H9 (cell line): ENCODE data around the gene ZBED1. TPM values are rescaled to one million over a fixed set of nuclear protein-coding genes. Genes with fewer than 3 reads are reported as not detected.

ENCODE experiments used
- DNase-seq: peaks from one replicate; pipeline ENCODE4 v3.0.0-alpha.2; 2017
- H2AFZ ChIP-seq: one replicate; pipeline ENCODE4 v1.6.1; 2013; ENCODE audit warnings: mild to moderate bottlenecking, low read length, control low read depth, moderate library complexity
- H2AK5ac ChIP-seq: 2 replicates; pipeline ENCODE4 v1.6.1; 2013; ENCODE audit warnings: low read length, control low read depth, mixed read lengths; ENCODE audit not compliant: insufficient read length
- H2BK120ac ChIP-seq: one replicate; pipeline ENCODE4 v1.6.1; 2013; ENCODE audit warnings: low read depth, mild to moderate bottlenecking, low read length, control low read depth, inconsistent platforms; ENCODE audit not compliant: poor library complexity, severe bottlenecking
- H2BK12ac ChIP-seq: 2 replicates; pipeline ENCODE4 v1.6.1; 2013; ENCODE audit warnings: low read length, control low read depth, mixed read lengths, low read depth; ENCODE audit not compliant: insufficient read length
- H2BK15ac ChIP-seq: 2 replicates; pipeline ENCODE4 v1.6.1; 2013; ENCODE audit warnings: low read depth, low read length, control low read depth
- H2BK20ac ChIP-seq: one replicate; pipeline ENCODE4 v1.6.1; 2013; ENCODE audit warnings: low read depth, mild to moderate bottlenecking, low read length, control low read depth, inconsistent platforms; ENCODE audit not compliant: poor library complexity, severe bottlenecking
- H2BK5ac ChIP-seq: 2 replicates; pipeline ENCODE4 v1.6.1; 2013; ENCODE audit warnings: low read length, control low read depth, mixed read lengths; ENCODE audit not compliant: insufficient read length
- H3K14ac ChIP-seq: 2 replicates; pipeline ENCODE4 v1.6.1; 2013; ENCODE audit warnings: low read length, control low read depth; ENCODE audit not compliant: insufficient read depth
- H3K18ac ChIP-seq: 2 replicates; pipeline ENCODE4 v1.6.1; 2013; ENCODE audit warnings: low read depth, mild to moderate bottlenecking, mixed read lengths, low read length, control low read depth; ENCODE audit not compliant: insufficient read length
- H3K23ac ChIP-seq: 2 replicates; pipeline ENCODE4 v1.6.1; 2013; ENCODE audit warnings: low read length, control low read depth, mixed read lengths, low read depth; ENCODE audit not compliant: insufficient read length
- H3K23me2 ChIP-seq: 2 replicates; pipeline ENCODE4 v1.6.1; 2013; ENCODE audit warnings: low read depth, mild to moderate bottlenecking, mixed read lengths, low read length, control low read depth; ENCODE audit not compliant: insufficient read length, poor library complexity, severe bottlenecking
- H3K27ac ChIP-seq: 2 replicates; pipeline ENCODE4 v1.5.1; 2013; ENCODE audit warnings: low read length, control low read depth, mixed read lengths, low read depth; ENCODE audit not compliant: insufficient read length
- H3K27me3 ChIP-seq: 2 replicates; pipeline ENCODE4 v1.6.1; 2013; ENCODE audit warnings: low read length, control low read depth, inconsistent platforms; ENCODE audit not compliant: insufficient read depth
- H3K4ac ChIP-seq: 2 replicates; pipeline ENCODE4 v1.6.1; 2013; ENCODE audit warnings: low read depth, mild to moderate bottlenecking, control low read depth, inconsistent platforms, low read length, moderate library complexity
- H3K4me1 ChIP-seq: 2 replicates; pipeline ENCODE4 v1.6.1; 2013; ENCODE audit warnings: low read length, control low read depth, inconsistent platforms; ENCODE audit not compliant: insufficient read depth
- H3K4me2 ChIP-seq: 2 replicates; pipeline ENCODE4 v1.6.1; 2013; ENCODE audit warnings: low read length, control low read depth, mixed read lengths; ENCODE audit not compliant: insufficient read length, insufficient read depth
- H3K56ac ChIP-seq: 2 replicates; pipeline ENCODE4 v1.6.1; 2013; ENCODE audit warnings: low read depth, mild to moderate bottlenecking, mixed read lengths, low read length, control low read depth; ENCODE audit not compliant: insufficient read length
- H3K79me1 ChIP-seq: 2 replicates; pipeline ENCODE4 v1.6.1; 2013; ENCODE audit warnings: low read depth, mild to moderate bottlenecking, moderate library complexity, low read length, control low read depth, inconsistent platforms; ENCODE audit not compliant: insufficient read depth, poor library complexity, severe bottlenecking
- H3K79me2 ChIP-seq: 2 replicates; pipeline ENCODE4 v1.6.1; 2013; ENCODE audit warnings: low read length, control low read depth, inconsistent platforms; ENCODE audit not compliant: insufficient read depth
- H3K9ac ChIP-seq: 2 replicates; pipeline ENCODE4 v1.6.1; 2013; ENCODE audit warnings: low read length, control low read depth, mixed read lengths; ENCODE audit not compliant: insufficient read length; ENCODE audit errors: extremely low read depth
- H3K9me3 ChIP-seq: one replicate; pipeline ENCODE4 v1.6.1; 2013; ENCODE audit warnings: low read depth, low read length, inconsistent platforms; ENCODE audit not compliant: control insufficient read depth
- H3T11ph ChIP-seq: one replicate; pipeline ENCODE4 v1.6.1; 2013; ENCODE audit warnings: mild to moderate bottlenecking, low read length, control low read depth, inconsistent platforms
- H4K20me1 ChIP-seq: one replicate; pipeline ENCODE4 v1.6.1; 2013; ENCODE audit not compliant: control insufficient read depth, insufficient read length, insufficient read depth
- H4K5ac ChIP-seq: 2 replicates; pipeline ENCODE4 v1.6.1; 2013; ENCODE audit warnings: low read depth, mild to moderate bottlenecking, mixed read lengths, low read length, control low read depth; ENCODE audit not compliant: insufficient read length
- H4K8ac ChIP-seq: replicated peaks from 2 replicates; pipeline ENCODE4 v1.6.1; 2013; ENCODE audit warnings: low read length, control low read depth, mixed read lengths, low read depth; ENCODE audit not compliant: insufficient read length
- H4K91ac ChIP-seq: 2 replicates; pipeline ENCODE4 v1.6.1; 2013; ENCODE audit warnings: low read depth, mild to moderate bottlenecking, moderate library complexity, mixed read lengths, low read length, control low read depth; ENCODE audit not compliant: insufficient read length
- H3K27ac Mint-ChIP-seq, 3 experiments: 2 replicates in 2 of 3; 3 replicates in 1 of 3; pipeline ENCODE4 v1.8.0; 2020 to 2021; ENCODE audit warnings: mixed read lengths in 3 of 3, mild to moderate bottlenecking in 1 of 3, moderate library complexity in 1 of 3
- H3K27me3 Mint-ChIP-seq: 2 replicates; pipeline ENCODE4 v1.8.0; 2021; ENCODE audit warnings: low read depth, mild to moderate bottlenecking, moderate library complexity, mixed read lengths
- H3K36me3 Mint-ChIP-seq, 3 experiments: 2 replicates in 2 of 3; 3 replicates in 1 of 3; pipeline ENCODE4 v1.8.0; 2020 to 2021; ENCODE audit warnings: low read depth in 3 of 3, mixed read lengths in 3 of 3; ENCODE audit not compliant: insufficient read depth in 1 of 3
- H3K4me1 Mint-ChIP-seq, 2 experiments: 2 replicates each; pipeline ENCODE4 v1.8.0; 2020; ENCODE audit warnings: mixed read lengths in 2 of 2
- H3K4me3 Mint-ChIP-seq, 2 experiments: 2 replicates in 1 of 2; 3 replicates in 1 of 2; pipeline ENCODE4 v1.8.0; 2020 to 2021; ENCODE audit warnings: mild to moderate bottlenecking in 2 of 2, mixed read lengths in 2 of 2, moderate library complexity in 1 of 2
- H3K9me3 Mint-ChIP-seq, 2 experiments: 2 replicates in 1 of 2; 3 replicates in 1 of 2; pipeline ENCODE4 v1.8.0; 2020; ENCODE audit warnings: mild to moderate bottlenecking in 2 of 2, mixed read lengths in 2 of 2, moderate library complexity in 1 of 2
- CTCF ChIP-seq: fragments of 200-600 bp; sonication (generic); conservative IDR thresholded peaks from 3 replicates; pipeline ENCODE4 v1.8.0; 2021; ENCODE audit warnings: antibody characterized with exemption, mild to moderate bottlenecking
- WGBS: extraction: QIAGEN DNeasy Blood & Tissue Kit; methylation state at CpG from one replicate; pipeline ENCODE4 v1.1.7; 2013; ENCODE audit warnings: missing lambda C conversion rate, low lambda C conversion rate, mixed read lengths; ENCODE audit not compliant: insufficient read length; ENCODE audit errors: extremely low coverage; 5-methylcytosine and 5-hydroxymethylcytosine counted together
- total RNA-seq: library from RNA; stranded (reverse); gene quantifications from 2 replicates; pipeline ENCODE4 v1.2.1, GENCODE V29; 2021

ZBED1 gene
- total RNA-seq, 1 experiment from 2014 or later, result 61.1 TPM

- WGBS, result no CpG with 5 or more reads among the region's 8 CpGs
These were observed 61.2 kb downstream of the ZBED1 start for GRCh38 chrX:2439613-2440012.

More at GRCh38 chrX:2439613-2440012, 61.2 kb downstream of the ZBED1 start:
- no peak for DNase-seq
- Mint-ChIP-seq H3K27me3 (peaks cover 4% of the 10 kb centered on the region), H3K36me3 (peaks cover 49 to 60% (median 55%) of the 10 kb centered on the region in 3 experiments), H3K4me1 (no peaks in the 10 kb centered on the region), H3K4me3 (no peak overlapping the region), H3K27ac (no peak overlapping the region), H3K9me3 (peaks cover 31 to 33% of the 10 kb centered on the region in 2 experiments)
- no peak overlapping the region for H2BK120ac ChIP-seq
- no peak overlapping the region for H3K9ac ChIP-seq
- H3K27ac ChIP-seq, result no peak overlapping the region
- H4K5ac ChIP-seq, result no peak overlapping the region
- no peak overlapping the region for H2AFZ ChIP-seq
- peaks cover 10% of the 10 kb centered on the region for H3K9me3 ChIP-seq
- no peaks in the 10 kb centered on the region for H4K20me1 ChIP-seq
- H3K14ac ChIP-seq, result no peak overlapping the region
- no peaks in the 10 kb centered on the region for H3K23me2 ChIP-seq
- H3K4ac ChIP-seq, result no peak overlapping the region
- no peak overlapping the region for H4K8ac ChIP-seq
- no peak overlapping the region for H3K18ac ChIP-seq
- H2AK5ac ChIP-seq, result no peak overlapping the region
- no peak overlapping the region for H2BK12ac ChIP-seq
- no peaks in the 10 kb centered on the region; the same call in 1 of the 2 replicates for H3K79me2 ChIP-seq
- H4K91ac ChIP-seq, result no peak overlapping the region
- H2BK20ac ChIP-seq, result no peak overlapping the region
- H3T11ph ChIP-seq, result no peak overlapping the region
- no peak overlapping the region for H3K23ac ChIP-seq
- no peak overlapping the region for H3K56ac ChIP-seq
- no peaks in the 10 kb centered on the region for H3K27me3 ChIP-seq
- H2BK5ac ChIP-seq, result no peak overlapping the region
- H3K4me2 ChIP-seq, result no peak overlapping the region
- no peak for TF ChIP-seq CTCF
- no peak overlapping the region for H2BK15ac ChIP-seq
- H3K4me1 ChIP-seq, result no peaks in the 10 kb centered on the region
- H3K79me1 ChIP-seq, result peaks cover 3% of the 10 kb centered on the region

Other genes with a start within 250 kb of the ZBED1 start
- 42.3 and 44.0 TPM in 2 replicates for gene DHRSX, start within 50 bp of the ZBED1 start, total RNA-seq
- gene CD99, start 190.3 kb upstream of the ZBED1 start, total RNA-seq, result 92.1 and 92.4 TPM in 2 replicates